Measurements from ENCODE around the gene NOS3.

NOS3 gene

GRCh38 chr7:150967349-150967748 is 23.5 kb upstream of the NOS3 start:
- H3K4me3 ChIP-seq (ENCODE audit: low read depth, low read length): no peak overlapping the region
- TF ChIP-seq, protein P1, sequence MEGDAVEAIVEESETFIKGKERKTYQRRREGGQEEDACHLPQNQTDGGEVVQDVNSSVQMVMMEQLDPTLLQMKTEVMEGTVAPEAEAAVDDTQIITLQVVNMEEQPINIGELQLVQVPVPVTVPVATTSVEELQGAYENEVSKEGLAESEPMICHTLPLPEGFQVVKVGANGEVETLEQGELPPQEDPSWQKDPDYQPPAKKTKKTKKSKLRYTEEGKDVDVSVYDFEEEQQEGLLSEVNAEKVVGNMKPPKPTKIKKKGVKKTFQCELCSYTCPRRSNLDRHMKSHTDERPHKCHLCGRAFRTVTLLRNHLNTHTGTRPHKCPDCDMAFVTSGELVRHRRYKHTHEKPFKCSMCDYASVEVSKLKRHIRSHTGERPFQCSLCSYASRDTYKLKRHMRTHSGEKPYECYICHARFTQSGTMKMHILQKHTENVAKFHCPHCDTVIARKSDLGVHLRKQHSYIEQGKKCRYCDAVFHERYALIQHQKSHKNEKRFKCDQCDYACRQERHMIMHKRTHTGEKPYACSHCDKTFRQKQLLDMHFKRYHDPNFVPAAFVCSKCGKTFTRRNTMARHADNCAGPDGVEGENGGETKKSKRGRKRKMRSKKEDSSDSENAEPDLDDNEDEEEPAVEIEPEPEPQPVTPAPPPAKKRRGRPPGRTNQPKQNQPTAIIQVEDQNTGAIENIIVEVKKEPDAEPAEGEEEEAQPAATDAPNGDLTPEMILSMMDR (IDR thresholded peaks at IDR 0.05; ENCODE audit: low read depth, low read length): no peak

DNA sequence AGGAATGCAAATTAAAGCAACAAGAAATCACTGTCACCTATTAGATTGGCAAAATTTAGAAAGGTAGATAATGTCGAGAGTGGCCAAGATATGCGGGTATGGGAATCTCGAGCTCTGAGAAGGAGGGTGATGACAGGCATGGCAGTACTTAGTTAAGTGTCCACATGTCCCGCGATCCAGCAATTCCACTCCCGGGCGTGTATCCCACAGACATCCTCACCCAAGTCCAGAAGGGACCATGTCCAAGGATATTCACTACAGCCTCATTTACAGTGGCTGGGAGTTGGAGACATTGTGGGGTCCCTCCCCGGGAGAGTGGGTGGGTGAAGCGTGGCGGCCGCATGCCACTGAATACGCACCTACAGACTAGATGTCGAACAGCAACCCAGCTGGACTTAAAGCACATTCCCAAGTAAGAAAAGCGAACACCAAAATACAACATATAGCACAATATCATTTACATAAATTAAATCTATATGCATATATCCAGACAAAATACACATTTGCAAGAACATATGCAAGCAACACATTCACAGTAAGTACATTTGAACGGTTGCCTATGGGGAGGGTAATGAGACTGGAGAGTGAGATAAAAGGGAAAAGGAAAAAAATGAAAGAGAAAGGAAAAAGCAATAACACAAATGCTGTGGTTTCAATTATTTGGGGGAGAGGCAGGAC is 22.6 kb upstream of the NOS3 start:
- H3K4me3 ChIP-seq (ENCODE audit: low read depth, low read length): no peak overlapping the region
- TF ChIP-seq, protein P1 (IDR thresholded peaks at IDR 0.05; ENCODE audit: low read depth, low read length): no peak

DNA sequence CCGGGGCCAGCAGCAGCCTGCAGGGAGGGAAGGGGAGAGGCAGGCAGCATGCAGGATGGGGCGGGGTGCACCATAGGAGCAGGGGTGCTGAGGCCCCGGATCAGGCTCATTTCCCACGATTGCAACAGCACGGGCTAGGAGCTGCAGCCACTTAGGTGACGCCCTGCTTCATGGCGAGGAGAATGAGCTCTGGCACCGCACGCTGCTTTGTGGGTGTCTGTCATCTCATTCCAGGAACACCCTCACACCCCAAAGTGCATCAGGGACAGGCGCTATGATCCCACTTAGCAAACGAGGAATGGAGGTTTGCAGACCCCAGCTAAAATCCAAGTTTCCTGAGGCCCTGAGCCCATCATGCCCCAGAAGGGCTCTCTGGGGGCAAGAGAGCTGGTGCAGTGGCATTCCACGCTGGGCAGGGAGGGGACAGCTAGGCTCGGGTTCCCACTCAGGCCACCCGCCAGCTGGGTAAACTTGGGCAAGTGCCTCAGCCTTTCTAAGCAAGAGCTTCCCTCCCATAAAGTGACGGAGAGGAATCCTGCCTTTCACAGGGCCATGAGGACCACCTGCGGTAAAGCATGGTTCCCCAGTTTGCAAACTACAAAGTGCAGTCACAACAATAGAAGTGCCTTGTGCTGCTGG is 22.0 kb upstream of the NOS3 start:
- no peak overlapping the region for H3K4me3 ChIP-seq (ENCODE audit: low read depth, low read length)
- TF ChIP-seq, protein P1 (IDR thresholded peaks at IDR 0.05; ENCODE audit: low read depth, low read length): no peak

GRCh38 chr7:150969475-150969874 is 21.3 kb upstream of the NOS3 start:
- TF ChIP-seq, protein P1 (IDR thresholded peaks at IDR 0.05; ENCODE audit: low read depth, low read length): no peak
- H3K4me3 ChIP-seq (ENCODE audit: low read depth, low read length): no peak overlapping the region

GRCh38 chr7:150970424-150970823 is 20.4 kb upstream of the NOS3 start:
- H3K4me3 ChIP-seq (ENCODE audit: low read depth, low read length): no peak overlapping the region
- TF ChIP-seq, protein P1 (IDR thresholded peaks at IDR 0.05; ENCODE audit: low read depth, low read length): no peak

GRCh38 chr7:150971242-150972022 is 19.4 kb upstream of the NOS3 start:
- TF ChIP-seq, protein P1 (IDR thresholded peaks at IDR 0.05; ENCODE audit: low read depth, low read length): no peak

DNA sequence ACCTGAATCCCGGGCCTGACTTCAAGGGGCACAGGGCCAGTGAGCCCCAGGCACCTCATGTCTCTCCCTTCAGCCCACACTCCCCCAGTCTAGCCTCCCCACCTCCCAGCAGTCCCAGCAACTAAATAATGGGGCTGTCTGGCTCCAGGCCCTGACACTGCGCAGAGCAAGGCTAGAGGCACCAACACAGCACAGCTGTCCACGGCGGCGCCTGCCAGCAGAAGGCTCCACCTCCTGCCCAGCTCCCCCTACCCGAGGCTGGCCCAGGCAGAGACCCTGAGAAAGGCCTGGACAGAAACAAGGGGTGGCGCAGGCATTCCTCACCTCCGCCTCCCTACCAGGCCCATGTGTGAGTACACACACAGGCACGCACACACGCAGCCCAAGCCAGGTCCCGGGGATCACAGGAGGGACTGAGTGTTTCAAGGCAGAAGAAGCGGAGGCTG is 18.8 kb upstream of the NOS3 start:
- H3K4me3 ChIP-seq (ENCODE audit: low read depth, low read length): no peak overlapping the region
- TF ChIP-seq, protein P1 (IDR thresholded peaks at IDR 0.05; ENCODE audit: low read depth, low read length): no peak

More at GRCh38 chr7:150971242-150972022, 19.4 kb upstream of the NOS3 start:
- no peak overlapping the region for H3K4me3 ChIP-seq (ENCODE audit: low read depth, low read length)
